T-helper 22 cell (primary cell): ENCODE results near the gene TCF23.
"Not testable (repeated sequence)": the region's sequence is repeated elsewhere in the genome, so short reads cannot be mapped to it uniquely, and the experiment has no call there.

Source experiments
- DNase-seq: peaks from one replicate; pipeline ENCODE4 v3.0.0-alpha.2; 2020; ENCODE audit warnings: low read depth

TCF23 gene

GRCh38 chr2:27155069-27155520 is 6.3 kb downstream of the TCF23 start:
- no peak for DNase-seq

DNA sequence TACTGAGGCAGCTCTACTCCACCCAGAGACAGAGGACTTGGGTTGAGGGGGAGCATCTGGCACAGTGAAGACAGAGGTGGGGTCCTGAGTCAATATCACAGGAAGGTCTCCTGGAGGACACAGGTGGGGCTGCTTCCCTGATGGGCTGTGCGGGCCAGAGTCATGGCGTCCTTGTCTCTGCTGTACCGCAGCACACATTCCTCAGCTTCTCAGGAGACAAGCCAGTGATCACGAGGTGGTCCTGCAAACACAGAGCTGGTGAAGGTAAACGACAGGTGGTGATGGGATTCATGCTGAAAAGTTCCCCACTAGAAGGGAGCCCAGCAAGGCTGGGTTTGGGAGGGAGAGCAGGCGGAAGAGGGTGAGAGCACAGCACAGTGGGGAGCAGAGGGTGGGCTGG is 9.7 kb downstream of the TCF23 start:
- no peak for DNase-seq

- DNase-seq, result no peak
These were observed 10.5 kb downstream of the TCF23 start for GRCh38 chr2:27159271-27159670.

- no peak for DNase-seq
These were observed 11.4 kb downstream of the TCF23 start for GRCh38 chr2:27160191-27160590.

- no peak for DNase-seq
These were observed 13.6 kb downstream of the TCF23 start for GRCh38 chr2:27162151-27163121.

- DNase-seq, result no peak
These were observed 16.4 kb downstream of the TCF23 start for GRCh38 chr2:27164960-27165763.

- DNase-seq, result no peak
These were observed 22.0 kb downstream of the TCF23 start for GRCh38 chr2:27170581-27171337.

- DNase-seq, result no peak
These were observed 22.6 kb downstream of the TCF23 start for GRCh38 chr2:27171351-27171848.

DNA sequence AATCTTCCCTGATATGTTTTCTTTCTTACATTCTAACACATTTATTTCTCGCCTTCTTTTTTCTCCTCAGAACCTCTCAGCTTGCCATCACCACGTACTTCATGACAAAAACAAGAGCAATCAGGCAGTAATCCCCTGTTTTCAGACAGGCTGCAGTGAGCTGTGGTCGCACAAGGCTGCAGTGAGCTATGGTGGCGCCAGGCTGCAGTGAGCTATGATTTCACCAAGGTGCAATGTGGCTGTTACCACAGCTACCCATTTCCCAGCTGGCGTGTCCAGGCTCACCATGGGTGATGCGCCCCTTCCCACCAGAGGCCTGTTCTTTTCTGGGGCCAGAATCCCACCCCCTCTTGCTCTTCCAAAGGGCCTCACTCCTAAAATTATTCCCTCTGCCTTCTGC is 25.8 kb downstream of the TCF23 start:
- DNase-seq, result no peak

GRCh38 chr2:27175330-27175729 is 26.5 kb downstream of the TCF23 start:
- no peak for DNase-seq

DNA sequence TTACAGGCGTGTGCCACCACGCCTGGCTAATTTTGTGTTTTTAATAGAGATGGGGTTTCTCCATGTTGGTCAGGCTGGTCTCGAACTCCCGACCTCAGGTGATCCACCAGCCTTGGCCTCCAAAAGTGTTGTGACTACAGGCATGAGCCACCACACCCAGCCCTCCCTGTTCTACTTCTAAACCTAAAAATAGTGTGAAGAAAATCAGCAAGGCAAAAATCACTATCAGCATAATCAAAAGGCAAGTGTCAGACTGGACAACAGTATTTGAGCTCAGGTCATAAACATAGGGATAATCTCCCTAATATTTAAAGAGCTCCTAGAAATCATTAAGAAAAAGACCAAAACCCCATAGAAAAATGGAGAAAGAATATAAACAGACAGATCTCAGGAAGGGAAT is 27.0 kb downstream of the TCF23 start:
- not testable (repeated sequence) for DNase-seq

- DNase-seq, result no peak
These were observed 28.9 kb downstream of the TCF23 start for GRCh38 chr2:27177441-27178351.

DNA sequence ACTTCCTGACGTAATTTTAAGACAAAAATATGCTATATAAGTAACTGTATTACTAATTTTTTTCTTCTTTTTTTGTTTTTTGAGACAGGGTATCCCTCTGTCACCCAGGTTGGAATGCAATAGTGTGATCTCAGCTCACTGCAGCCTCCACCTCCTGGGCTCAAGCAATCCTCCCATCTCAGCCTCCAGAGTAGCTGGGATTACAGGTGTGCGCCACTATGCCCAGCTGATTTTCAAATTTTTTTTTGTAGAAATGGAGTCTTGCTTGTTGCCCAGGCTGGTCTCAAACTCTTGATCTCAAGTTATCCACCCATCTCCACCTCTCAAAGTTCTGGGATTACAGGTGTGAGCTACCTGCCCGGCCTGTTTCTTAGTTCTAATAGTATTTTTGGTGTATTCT is 29.7 kb downstream of the TCF23 start:
- DNase-seq, result no peak

GRCh38 chr2:27179344-27180000 is 30.7 kb downstream of the TCF23 start:
- no peak for DNase-seq

DNA sequence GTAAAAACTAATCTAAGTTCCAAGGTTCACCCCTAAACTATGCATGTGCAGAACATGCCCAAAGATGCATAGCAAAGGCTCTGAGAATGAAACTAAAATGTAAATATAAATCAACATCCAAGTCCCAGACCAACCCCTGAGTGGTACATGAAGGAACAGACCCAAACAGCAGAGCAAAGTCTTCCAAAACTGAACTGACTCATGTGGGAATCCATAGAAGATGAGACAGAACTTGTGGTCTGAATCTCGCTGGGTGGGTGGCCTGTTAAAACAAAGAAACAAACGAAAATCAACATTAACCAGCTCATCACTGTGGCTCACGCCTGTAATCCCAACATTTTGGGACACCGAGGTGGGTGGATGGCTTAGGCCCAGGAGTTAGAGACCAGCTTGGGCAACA is 33.5 kb downstream of the TCF23 start:
- DNase-seq, result no peak

- DNase-seq, result no peak
These were observed 35.3 kb downstream of the TCF23 start for GRCh38 chr2:27184115-27184514.

- no peak for DNase-seq
These were observed 36.7 kb downstream of the TCF23 start for GRCh38 chr2:27185331-27186026.

- DNase-seq, result no peak
These were observed 38.0 kb downstream of the TCF23 start for GRCh38 chr2:27186613-27187345.

GRCh38 chr2:27189989-27190388 is 41.2 kb downstream of the TCF23 start:
- DNase-seq, result no peak
